ENCODE results near the gene SUB1.

The SUB1 gene

DNA sequence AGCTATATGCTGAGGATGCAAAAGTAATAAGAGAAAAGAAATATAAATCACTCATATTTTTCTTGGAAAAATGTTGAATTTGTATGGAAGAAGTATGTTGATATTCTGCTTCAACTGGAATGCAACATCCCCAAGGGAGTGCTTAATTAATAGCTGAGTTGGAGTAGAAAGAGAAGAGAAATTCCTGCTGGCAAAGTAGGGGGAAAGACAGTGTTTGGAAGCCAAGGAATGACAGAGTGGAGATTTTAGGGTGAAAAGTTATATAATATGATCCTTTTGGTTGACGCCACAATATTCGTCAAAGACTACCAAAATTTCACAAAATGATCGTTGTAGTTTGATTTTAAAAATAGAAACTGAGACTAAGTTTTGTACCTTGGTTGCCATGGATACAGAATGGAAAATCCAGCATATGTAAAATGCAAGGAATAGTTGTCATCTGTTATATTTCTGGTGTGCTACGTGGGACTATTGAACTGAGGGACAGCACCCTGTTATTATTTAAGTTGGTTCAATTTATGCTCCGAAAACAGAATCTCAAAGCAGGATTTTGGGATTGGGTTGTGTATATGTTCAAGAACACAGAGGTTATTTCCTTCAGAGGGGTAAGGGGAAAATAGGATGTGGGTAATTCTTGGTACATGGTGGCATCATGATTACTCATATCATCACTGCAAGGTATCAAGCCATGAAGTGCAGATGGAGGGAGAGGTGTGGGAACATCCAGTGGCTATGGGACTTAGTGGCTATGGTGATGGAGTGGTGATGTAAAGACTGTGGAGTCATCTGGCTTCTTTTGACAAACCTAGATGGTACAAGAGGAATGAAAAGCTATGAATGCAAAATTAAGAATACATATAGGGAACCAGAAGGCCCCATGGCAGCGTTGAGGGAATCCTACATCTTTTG lies 61.0 kb downstream of the SUB1 start:
- no peak for DNase-seq

DNA sequence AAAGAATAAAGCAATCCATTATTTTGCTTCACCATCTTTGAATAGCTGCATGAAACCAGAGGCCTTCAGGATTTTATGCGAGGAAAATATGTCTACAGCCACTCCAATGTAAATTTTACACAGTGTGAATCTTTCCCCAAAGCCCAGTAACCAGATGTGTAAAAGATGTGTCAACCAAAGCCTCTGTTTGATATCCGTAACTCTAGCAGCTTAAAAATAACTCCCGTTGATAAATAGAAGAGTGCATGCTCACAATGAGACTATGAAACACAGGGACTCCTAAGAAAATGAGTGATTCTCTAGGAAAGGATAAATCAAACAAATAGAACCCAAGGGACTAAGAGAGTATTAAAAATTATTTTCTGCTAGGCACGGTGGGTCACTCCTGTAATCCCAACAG lies 65.7 kb downstream of the SUB1 start:
- DNase-seq, result no peak

DNA sequence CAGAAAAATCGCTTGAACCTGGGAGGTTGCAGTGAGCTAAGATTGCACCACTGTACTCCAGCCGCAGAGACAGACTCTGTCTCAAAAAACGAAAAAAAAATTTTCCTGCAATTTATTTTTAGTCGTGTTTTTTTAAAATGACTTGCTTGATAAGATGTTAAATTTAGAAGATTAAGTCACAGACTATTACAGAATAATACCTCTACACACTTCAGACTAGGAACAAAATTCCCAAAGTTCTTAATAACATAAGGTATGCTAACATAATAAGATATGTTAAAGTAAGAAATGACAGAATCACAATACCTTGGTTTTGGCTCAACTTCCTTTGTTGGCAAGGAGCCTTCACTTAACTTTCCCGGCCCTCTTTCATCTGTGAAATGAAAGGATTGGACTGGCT lies 66.3 kb downstream of the SUB1 start:
- no peak for DNase-seq

All from C1 segment of cervical spinal cord (tissue), 14 donors.